Left renal cortex interstitium (tissue), 4 donors: ENCODE results near the gene ASMT. TPM values are rescaled to one million over a fixed set of nuclear protein-coding genes. Genes with fewer than 3 reads are reported as not detected.
A peak's percentile ranks its signal among the peaks of the same experiment; 100 is the strongest.
"Not testable (repeated sequence)": the region's sequence is repeated elsewhere in the genome, so short reads cannot be mapped to it uniquely, and the experiment has no call there.

Experiments used
- DNase-seq, 4 donors: peaks; one replicate each; pipeline ENCODE4 v3.0.0-alpha.2; 2013; ENCODE audit warnings: low read depth in 4 of 4, low spot score in 2 of 4, missing footprints in 1 of 4
- polyA plus RNA-seq, 4 donors: library from polyadenylated mRNA; unstranded; fragments of 120-200 nt; gene quantifications; one replicate each; pipeline ENCODE4 v1.2.1, GENCODE V29; 2013; ENCODE audit not compliant: insufficient read length in 4 of 4

The ASMT gene, protein sequence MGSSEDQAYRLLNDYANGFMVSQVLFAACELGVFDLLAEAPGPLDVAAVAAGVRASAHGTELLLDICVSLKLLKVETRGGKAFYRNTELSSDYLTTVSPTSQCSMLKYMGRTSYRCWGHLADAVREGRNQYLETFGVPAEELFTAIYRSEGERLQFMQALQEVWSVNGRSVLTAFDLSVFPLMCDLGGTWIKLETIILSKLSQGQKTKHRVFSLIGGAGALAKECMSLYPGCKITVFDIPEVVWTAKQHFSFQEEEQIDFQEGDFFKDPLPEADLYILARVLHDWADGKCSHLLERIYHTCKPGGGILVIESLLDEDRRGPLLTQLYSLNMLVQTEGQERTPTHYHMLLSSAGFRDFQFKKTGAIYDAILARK
- under 1 TPM in 2 of 4 donors, not detected in 2; 0.21 to 0.44 TPM for polyA plus RNA-seq

- DNase-seq: no peak
Observed at GRCh38 chrX:1614927-1615326, at the start of gene ASMT. TSS of gene ASMT (plus strand) at chrX:1615059. CDS start at chrX:1615200, 141 bp downstream.

- DNase-seq: not testable (repeated sequence)
Observed at GRCh38 chrX:1574181-1574580, 40.7 kb upstream of the ASMT start.

DNA sequence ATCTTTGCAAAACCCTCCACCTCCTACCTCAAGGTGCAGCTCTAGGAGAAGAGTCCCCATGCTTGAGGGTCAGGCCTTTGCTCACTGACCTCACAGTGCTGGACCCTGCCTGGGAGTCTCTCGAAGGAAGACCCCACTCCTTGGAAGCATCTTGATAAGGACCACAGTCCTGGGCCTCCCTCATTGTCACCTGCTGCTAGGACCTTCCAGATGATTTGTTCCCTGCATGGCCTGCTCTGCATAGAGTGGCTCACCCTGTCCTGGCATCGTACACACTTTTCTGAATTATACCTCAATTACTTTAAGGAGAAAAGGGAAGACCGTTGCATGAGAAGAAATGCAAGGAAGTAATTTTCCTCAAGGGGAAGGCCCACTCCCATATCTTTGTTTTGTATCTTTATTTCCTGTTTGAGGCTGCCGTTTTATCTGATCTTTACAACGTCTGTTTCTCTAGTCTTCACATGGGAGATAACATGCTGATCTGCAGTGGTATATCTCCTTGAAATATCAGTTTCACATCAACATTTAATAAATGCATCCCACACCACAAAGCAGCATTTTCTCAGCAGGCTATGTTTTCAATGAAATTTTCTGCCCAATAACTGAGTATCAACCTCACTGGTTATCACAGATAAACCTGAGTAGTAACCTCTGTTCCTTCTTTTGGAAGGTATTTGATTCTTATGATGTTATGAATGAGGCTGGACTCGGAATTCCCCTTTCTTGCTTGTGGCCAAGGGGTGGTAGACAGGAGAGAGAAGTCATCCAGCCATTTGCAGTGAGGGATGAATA lies 38.5 kb upstream of the ASMT start:
- DNase-seq: no peak

DNA sequence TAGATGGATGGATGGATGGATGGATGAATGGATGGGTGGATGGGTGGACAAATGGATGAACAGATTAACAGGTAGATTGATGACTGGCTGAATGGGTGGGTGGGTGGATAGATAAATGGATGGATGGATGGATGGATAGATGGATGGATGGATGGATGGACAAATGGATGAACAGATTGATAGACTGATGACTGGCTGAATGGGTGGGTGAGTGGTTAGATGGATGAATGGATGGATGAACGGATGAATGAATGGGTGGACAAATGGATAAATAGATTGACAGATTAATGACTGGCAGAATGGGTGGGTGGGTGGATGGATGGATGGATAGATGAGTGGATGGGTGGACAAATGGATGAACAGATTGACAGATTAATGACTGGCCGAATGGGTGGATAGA lies 37.0 kb upstream of the ASMT start:
- DNase-seq: no peak

DNA sequence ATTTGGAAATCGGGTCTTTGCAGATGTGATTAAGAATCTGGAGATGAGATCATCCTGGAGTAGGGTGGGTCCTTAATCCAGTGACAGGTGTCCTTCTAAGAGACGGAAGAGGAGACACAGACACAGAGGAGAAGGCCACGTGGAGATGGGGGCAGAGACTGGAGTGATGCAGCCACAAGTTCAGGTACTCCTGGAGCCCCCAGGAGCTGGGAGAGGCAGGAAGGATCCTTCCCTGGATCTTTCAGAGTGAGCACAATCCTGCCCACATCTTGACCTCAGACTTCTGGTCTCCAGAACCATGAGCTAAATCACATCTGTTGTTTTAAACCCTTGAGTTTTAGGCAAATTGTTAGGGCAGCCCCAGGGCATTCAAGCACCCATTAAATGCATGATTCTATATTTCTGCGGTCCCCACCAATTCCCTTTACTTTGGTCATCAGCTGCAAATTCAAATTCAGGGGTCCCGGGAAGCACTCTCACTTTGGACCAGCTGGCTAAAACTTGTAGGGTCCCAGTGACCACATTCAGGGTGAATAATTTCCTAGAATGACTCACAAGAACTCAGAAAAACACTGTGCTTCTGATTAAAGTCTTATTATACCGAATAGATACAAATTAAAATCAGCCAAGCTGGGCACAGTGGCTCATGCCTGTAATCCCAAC lies 36.2 kb upstream of the ASMT start:
- DNase-seq: no peak

DNA sequence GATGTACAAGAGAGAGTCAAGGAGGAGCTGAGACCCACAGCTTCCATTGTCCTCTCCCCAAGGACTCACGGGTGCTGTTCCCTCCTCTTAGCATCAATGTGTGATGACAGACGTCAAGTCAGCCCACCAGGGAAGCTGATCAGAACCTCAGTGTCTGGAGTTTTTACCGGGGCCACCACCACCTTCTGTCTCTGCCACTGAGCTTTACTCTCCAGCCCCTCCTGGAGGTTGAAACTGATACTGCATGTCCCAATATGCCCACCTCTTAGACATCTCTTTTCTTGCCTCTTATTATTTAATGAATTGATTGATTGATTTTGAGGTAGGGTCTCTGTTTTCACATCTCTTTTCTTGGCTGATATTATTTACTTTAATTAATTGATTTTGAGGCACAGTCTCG lies 33.7 kb upstream of the ASMT start:
- no peak for DNase-seq

DNA sequence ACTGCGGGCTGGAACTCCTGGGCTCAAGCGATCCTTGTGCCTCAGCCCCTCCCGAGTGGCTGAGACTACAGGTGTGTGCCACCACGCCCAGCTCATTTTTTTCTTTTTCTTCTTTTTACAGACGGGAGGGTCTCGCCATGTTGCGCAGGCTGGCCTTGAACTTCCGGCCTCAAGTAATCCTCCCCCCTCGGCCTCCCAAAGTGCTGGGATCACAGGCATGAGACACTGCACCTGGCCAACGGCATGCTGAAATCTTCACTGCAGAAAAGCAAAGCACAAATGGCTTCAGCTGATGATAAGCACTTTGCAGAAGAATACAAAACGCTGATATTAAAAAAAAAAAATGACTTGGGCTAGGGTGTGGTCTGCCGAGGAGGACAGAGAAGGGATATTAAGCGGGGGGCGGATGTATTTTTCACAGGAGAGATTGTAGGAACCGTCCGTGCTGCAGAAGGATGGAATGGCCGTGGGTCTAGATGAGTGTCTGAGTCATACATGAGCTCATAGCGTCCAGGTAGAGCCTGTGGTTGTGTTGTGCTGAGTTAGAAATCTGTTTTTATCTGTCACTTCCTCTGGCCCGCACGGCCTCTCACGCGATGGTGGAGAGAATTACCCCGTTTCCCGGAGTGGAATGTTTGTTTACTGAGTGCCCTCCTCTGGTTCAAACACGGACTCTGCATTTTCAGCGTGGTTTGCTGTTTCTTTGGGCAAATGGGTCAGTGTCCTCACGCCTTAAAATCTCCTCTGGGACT lies 32.0 kb upstream of the ASMT start:
- DNase-seq: no peak

DNA sequence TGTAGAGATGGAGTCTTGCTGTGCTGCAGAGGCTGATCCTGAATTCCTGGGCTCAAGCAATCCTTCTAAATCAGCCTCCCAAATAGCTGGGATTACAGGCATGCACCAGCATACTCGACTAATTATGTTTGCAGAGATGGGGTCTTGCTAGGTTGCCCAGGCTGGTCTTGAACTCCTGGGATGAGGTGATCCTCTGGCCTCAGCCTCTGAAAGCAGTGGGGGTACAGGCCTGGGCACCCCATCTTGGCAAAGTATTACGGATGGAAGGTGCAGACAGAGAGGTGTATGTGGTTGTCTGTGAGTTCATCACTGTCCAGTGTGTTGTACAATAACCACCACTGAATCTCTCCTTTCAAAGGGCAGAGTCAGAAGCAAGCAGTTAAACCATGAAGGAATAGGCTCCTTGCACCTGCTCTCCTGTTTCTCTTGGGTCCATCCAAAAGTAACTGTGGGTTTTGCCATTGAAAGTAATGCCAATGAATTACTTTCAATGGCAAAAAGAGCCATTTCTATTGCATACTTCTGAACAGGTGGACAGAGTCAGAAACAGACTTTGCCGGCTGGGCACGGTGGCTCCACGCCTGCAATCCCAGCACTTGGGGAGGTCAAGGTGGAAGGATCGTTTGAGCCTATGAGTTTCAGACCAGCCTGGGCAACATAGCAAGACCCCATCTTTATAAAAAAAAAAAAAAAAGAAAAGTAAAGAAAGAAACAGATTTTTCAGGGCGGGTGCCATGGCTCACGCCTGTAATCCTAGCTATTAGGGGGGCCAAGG lies 30.4 kb upstream of the ASMT start:
- DNase-seq: no peak

- DNase-seq: no peak
Observed at GRCh38 chrX:1587161-1587560, 27.7 kb upstream of the ASMT start.

GRCh38 chrX:1589356-1590130 lies 25.3 kb upstream of the ASMT start:
- DNase-seq: no peak

DNA sequence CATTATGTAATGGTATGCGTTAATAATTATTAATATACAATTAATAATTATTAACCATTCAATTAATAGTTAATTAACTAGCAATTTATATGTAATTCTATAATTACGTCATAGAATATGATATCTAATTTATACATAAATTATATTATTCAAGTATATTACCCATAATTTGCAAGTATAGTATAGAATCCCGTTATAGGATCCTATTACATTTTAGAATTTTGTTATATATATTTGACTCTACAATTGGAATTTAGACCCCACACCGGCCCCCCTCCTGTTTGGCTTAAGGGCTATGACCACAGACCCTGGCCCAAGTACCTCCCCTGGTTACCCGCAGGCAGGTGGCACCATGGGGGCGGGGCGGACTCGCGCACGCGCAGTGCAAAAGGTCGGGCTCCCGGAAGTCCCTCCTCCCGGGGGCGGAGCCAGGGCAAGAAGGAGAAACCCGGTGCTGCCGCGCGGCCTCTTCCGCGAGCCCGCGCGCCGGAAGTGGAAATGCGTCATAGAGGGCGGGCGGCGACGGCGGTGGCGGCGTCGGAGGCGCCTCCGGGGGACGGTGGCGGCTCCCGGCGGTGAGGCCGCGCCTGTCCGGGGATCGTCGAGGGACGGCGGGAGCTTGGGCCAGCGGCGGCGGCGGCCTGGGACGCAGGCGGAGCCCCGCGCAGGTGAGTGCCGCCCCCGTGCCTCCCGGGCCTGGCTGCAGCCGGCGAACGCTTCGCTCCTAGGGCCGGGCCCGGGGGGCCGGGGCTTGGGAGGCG lies 23.6 kb upstream of the ASMT start, which contains the start of gene AKAP17A:
AKAP17A (plus strand) TSS at position 503 of the 761 bp plus-strand sequence. CDS start 1,859 bp downstream, outside the sequence.
- peak; percentile 64 to 90 (median 86) for DNase-seq

DNA sequence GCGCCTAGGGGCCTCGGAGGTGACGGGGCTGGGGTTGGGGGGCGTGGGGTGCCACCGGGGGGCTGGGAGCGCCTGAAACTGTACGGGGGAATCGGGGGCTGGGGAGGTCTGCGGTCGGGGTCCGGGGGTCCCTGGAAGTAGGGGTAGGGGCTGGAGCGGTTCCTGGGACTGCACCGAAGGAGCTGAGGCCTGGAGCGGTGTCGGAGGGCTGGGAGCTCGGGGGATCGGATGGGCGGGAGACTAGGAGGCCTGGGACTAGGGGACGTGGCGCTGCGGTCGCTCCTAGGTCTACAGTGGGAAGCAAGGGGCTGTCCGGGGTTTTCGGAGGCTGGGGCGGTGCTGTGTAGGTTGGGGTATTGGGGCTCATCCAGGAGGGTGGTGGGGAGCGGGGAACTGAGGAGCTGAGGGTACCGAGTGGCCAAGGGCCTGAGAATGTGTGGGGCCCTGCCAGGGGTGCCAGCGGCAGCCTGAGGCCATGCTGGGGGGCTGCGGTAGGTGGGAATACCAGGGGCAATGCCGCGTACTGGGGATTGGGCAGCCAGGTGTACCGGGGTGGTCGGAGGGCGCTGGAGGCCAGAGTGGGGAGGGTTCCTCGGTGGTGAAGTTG lies 22.9 kb upstream of the ASMT start:
- DNase-seq: no peak

DNA sequence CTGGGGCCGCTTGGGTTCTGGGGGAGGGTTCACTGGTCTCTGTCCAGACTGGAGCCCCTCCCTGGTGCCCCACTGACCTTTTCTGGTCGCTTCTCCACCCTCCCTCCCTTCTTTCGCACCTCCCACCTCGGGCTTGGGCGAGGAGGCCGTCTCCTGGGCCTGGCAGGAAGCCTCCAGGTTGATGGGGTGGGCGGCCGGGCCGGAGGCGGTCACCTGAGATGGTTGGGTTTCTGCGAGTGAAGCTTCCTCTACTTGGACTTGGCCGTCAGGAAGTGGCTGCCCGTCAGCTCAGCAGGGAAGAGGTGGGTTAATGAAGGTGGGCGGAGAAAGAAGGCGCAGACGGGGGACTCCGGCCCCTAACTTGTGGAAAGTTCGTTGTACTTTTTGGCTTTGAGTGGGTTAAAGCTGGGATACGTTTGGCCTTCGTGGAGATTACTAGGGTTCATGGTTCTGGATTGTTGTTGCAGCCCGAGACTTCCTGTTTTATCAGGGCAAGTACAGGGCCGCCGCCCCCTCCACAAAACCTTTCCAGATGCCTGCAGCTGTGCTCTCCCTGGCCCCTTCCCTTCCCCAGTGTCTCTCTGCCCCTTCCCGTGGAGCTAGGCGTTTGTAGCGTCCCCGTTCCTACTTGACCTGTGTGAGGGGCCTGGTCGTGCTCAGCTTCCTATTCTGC lies 22.3 kb upstream of the ASMT start:
- DNase-seq: no peak

GRCh38 chrX:1593286-1594271 lies 21.3 kb upstream of the ASMT start:
- DNase-seq: no peak

DNA sequence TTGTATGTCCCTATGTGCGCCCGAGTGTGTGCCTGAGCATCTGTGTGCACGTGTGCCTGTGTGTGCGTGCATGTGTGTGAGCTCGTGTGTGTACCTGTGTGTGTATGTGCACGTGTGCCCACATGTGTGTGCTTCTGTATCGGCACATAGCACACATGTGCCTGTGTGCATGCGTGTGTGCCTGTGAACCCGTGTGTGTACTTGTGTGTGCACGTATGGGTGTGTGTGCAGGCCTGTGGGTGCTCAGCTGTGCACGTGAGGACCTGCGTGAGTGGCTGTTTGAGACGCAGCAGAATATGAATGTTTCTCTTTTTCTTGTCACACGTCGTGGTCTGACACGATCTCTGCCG lies 19.2 kb upstream of the ASMT start:
- no peak for DNase-seq

DNA sequence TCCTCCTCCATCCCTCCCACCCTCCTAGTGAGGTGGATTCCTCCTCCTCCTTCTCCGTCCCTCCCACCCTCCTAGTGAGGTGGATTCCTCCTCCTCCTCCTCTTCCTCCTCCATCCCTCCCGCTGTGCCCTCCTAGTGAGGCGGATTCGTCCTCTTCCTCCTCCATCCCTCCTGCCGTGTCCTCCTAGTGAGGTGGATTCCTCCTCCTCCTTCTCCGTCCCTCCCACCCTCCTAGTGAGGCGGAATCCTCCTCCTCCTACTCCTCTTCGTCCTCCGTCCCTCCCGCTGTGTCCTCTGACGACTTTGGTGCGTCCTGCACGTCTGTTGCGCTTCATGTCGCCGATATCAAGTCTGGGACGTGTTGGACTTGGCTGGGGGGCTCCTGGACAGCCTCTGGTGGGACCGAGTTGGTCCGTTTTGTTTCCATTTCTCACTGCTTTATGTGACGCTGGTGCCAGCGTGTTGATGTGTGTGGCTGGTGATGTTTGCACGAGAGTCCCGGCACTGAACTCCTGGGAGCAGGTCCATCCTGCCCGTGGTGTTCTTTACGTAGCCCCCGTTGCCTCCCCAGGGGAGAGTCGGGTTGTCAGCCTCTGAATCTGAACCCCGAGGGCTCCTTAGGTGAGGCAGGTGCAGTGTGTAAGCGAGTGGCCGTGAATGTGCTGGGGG lies 18.0 kb upstream of the ASMT start:
- no peak for DNase-seq
